Activated CD8-positive, alpha-beta memory T cell treated with anti-CD3 and anti-CD28 coated beads, Interleukin-2, amount 10 ng/mL, durations not matched to agents 7 days and 5 days (primary cell): Measurements from ENCODE around the gene CDC20B. TPM values are rescaled to one million over a fixed set of nuclear protein-coding genes. Genes with fewer than 3 reads are reported as not detected.

Experiments used
- ATAC-seq: fragments of 150-1000 bp; cut with Tn5 transposase; one replicate; pipeline ENCODE4 v1.10.0; 2021; ENCODE audit warnings: moderate library complexity
- CTCF ChIA-PET: fragments of 350-600 bp; sonication (Branson Sonifier 250); formaldehyde crosslinking; loops from one replicate; lab custom pipeline; 2021; ENCODE audit warnings: antibody characterized with exemption; lab: Charles Lee
- DNase-seq: peaks from one replicate; pipeline ENCODE4 v3.0.0-alpha.2; 2020
- H3K27ac Mint-ChIP-seq: one replicate; pipeline ENCODE4 v1.8.0; 2021; ENCODE audit warnings: mild to moderate bottlenecking, mixed read lengths
- H3K27me3 Mint-ChIP-seq: one replicate; pipeline ENCODE4 v1.8.0; 2021; ENCODE audit warnings: mixed read lengths
- H3K36me3 Mint-ChIP-seq: one replicate; pipeline ENCODE4 v1.8.0; 2021; ENCODE audit warnings: mild to moderate bottlenecking, mixed read lengths
- H3K4me1 Mint-ChIP-seq: one replicate; pipeline ENCODE4 v1.8.0; 2021; ENCODE audit warnings: mixed read lengths
- H3K4me3 Mint-ChIP-seq: one replicate; pipeline ENCODE4 v1.8.0; 2021; ENCODE audit warnings: mild to moderate bottlenecking, moderate library complexity, mixed read lengths
- H3K9me3 Mint-ChIP-seq: one replicate; pipeline ENCODE4 v1.8.0; 2022; ENCODE audit warnings: low read depth, mixed read lengths
- microRNA-seq: library from miRNA; unstranded; fragments of <30 nt; microRNA quantifications from one replicate; pipeline ENCODE4 v1.2.0, GENCODE V29; 2022
- total RNA-seq, 2 experiments: library from RNA; stranded (reverse); gene quantifications; one replicate each; pipeline ENCODE4 v1.2.3, GENCODE V29; 2021

CDC20B gene
- total RNA-seq, 2 experiments from 2014 or later = 0.53 to 0.75 TPM

DNA sequence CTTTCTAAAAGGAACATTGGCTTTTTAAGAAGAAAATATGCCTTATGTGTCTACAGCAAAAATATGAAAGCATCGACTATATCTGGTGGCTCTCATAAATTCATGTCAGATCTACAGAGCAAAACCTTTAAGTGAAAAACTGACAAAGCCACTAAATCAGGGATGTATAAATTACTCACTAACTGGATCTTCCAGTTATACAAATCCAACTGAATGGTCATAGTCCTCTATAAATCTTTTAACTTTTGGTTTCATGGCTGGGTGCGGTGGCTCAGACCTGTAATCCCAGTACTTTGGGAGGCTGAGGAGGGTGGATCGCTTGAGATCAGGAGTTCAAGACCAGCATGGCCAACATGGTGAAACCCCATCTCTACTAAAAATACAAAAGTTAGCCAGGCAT is 99.8 kb downstream of the CDC20B start:
- H3K9me3 Mint-ChIP-seq = peaks cover 9% of the 10 kb centered on the region
- H3K27me3 Mint-ChIP-seq = no peaks in the 10 kb centered on the region
- CTCF ChIA-PET = interaction anchor here (0.9 to 3.3 kb wide), 6 partner anchors 10 to 129 kb away, joined by 5 to 15 read pairs (median 8); no protein-coding TSS in a partner anchor
- peak overlapping the region; percentile 38 for H3K4me3 Mint-ChIP-seq
- DNase-seq (no peak), ATAC-seq (peak; percentile 20)
- H3K36me3 Mint-ChIP-seq = peaks cover 34% of the 10 kb centered on the region
- peak overlapping the region; percentile 97 for H3K27ac Mint-ChIP-seq
- peaks cover 52% of the 10 kb centered on the region for H3K4me1 Mint-ChIP-seq

DNA sequence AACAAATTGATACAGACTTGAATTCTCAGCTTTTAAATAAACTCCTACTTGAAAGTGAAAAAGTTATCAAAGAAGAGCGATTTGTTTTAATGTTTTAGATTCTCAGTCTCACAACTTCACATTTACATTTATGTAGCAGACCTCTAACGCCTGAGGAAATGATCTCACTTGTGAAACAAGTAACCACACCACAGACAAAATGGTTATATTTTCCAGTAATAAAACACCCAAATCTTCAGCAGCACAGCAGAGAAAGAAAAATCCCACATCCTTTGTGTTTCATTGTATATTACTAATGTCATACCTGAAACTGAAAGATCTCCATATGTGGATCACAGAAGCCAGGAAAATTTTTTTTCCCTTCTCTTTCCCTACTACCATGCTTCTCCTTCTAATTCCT is 100.3 kb downstream of the CDC20B start:
- Mint-ChIP-seq H3K27me3 (no peaks in the 10 kb centered on the region), H3K4me1 (peaks cover 52% of the 10 kb centered on the region), H3K9me3 (peaks cover 7% of the 10 kb centered on the region), H3K4me3 (peak overlapping the region; percentile 38), H3K27ac (peak overlapping the region; percentile 97), H3K36me3 (peaks cover 30% of the 10 kb centered on the region)
- CTCF ChIA-PET = interaction anchor here (0.9 to 4.2 kb wide), 8 partner anchors 9 to 168 kb away, joined by 3 to 18 read pairs (median 6); no protein-coding TSS in a partner anchor
- no peak for DNase-seq
- ATAC-seq = peak; percentile 89

DNA sequence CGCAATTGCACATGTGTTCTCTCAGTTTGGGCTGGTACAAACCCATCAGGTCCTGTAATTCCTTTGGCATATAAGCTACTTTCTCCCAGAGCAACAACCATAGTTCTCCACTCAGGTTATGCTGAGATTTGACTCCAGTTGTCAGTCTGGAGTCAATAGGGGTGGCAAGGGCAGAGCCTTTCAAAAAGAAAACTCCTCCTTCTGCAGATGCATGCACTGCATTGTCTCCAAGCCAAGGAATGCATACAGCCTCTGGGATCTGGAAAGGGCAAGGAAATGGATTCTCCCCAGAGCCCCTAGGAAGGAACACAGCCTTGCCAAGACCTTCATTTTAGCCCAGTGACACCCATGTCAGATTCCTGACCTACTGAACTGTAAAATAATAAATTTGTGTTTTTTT is 101.6 kb downstream of the CDC20B start:
- Mint-ChIP-seq H3K27ac (peak overlapping the region; percentile 97), H3K4me3 (no peak overlapping the region), H3K27me3 (no peaks in the 10 kb centered on the region), H3K36me3 (peaks cover 37% of the 10 kb centered on the region), H3K4me1 (peaks cover 65% of the 10 kb centered on the region), H3K9me3 (peaks cover 7% of the 10 kb centered on the region)
- ATAC-seq = no peak
- CTCF ChIA-PET = interaction anchor here (1.0 to 4.2 kb wide), 10 partner anchors 8 to 167 kb away, joined by 3 to 18 read pairs (median 4); partner anchors contain the start of gene GZMA
- no peak for DNase-seq

DNA sequence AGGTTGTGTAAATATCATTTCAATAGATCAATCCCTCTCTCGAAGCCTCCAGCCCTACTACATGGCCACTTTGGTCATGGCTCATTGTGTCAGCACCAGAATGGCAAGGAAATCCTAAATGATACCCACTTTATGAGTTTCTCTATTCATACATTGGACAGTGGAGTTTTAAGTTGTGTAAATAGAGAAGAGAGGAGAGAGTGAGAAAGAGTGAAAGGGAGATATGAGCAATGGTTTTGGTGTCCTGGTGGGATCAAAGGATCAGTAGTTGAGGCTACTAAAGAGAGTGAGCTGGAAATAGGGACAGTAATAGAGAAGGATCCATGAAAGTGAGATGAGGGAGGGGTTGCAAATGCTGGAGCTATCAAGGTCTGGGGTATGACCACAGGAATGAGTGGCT is 102.0 kb downstream of the CDC20B start:
- CTCF ChIA-PET = interaction anchor here (1.1 to 4.2 kb wide), 7 partner anchors 23 to 165 kb away, joined by 3 to 18 read pairs (median 4); partner anchors contain the start of gene GZMA
- ATAC-seq (no peak), DNase-seq (no peak)
- Mint-ChIP-seq H3K9me3 (peaks cover 7% of the 10 kb centered on the region), H3K4me3 (no peak overlapping the region), H3K4me1 (peaks cover 69% of the 10 kb centered on the region), H3K27me3 (no peaks in the 10 kb centered on the region), H3K36me3 (peaks cover 42% of the 10 kb centered on the region), H3K27ac (peak overlapping the region; percentile 77)

DNA sequence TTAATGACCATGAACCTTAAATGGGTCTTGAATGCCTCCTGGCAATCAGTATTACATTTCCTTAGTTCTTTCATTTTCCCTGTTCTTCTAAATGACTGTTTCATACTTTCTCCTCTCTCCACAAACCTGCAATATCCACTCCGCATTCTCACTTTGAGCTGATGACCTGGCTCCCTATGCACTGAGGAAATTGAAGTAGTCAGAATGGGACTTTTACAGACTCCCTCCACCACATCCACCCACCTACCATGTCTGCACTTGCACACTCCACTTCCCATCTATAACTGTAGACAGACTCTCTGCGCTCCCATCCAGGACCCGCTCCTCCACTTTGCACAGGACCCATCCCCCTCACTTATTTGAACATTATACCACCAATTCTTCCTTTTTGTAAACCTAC is 106.7 kb downstream of the CDC20B start:
- H3K36me3 Mint-ChIP-seq = peaks cover 45% of the 10 kb centered on the region
- CTCF ChIA-PET = interaction anchor here (1.9 kb wide), 1 partner anchor 80 kb away, joined by 5 read pairs; no protein-coding TSS in a partner anchor
- peak overlapping the region; percentile 29 for H3K27ac Mint-ChIP-seq
- ATAC-seq (no peak), DNase-seq (no peak)
- peaks cover 5% of the 10 kb centered on the region for H3K9me3 Mint-ChIP-seq
- peaks cover 84% of the 10 kb centered on the region for H3K4me1 Mint-ChIP-seq
- H3K27me3 Mint-ChIP-seq = no peaks in the 10 kb centered on the region
- no peak overlapping the region for H3K4me3 Mint-ChIP-seq

DNA sequence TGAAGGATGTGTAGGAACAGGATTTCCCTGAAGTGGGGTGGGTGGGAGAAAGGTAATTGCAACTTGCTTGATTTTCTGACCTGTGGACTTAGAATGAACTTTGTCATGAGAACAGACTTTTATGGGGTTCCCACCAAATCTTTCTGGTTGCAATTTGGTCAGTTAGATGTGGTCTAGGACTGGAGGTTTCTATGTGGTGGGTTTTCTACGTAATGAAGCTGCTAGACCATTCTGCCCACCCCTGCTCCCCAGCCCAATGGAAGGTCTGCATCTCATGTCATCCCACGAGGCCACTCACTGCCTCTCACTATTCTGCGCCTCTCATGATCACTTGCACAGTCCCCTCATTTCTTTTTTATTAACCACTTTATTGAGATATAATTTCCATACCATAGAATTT is 108.5 kb downstream of the CDC20B start:
- H3K27me3 Mint-ChIP-seq = no peaks in the 10 kb centered on the region
- CTCF ChIA-PET = interaction anchor here (1.6 to 3.9 kb wide), 4 partner anchors 10 to 120 kb away, joined by 3 to 15 read pairs (median 9); no protein-coding TSS in a partner anchor
- peaks cover 10% of the 10 kb centered on the region for H3K9me3 Mint-ChIP-seq
- no peak overlapping the region for H3K4me3 Mint-ChIP-seq
- H3K36me3 Mint-ChIP-seq = peaks cover 41% of the 10 kb centered on the region
- no peak for ATAC-seq
- peak overlapping the region; percentile 92 for H3K27ac Mint-ChIP-seq
- peaks cover 81% of the 10 kb centered on the region for H3K4me1 Mint-ChIP-seq
- DNase-seq = peak; percentile 46

DNA sequence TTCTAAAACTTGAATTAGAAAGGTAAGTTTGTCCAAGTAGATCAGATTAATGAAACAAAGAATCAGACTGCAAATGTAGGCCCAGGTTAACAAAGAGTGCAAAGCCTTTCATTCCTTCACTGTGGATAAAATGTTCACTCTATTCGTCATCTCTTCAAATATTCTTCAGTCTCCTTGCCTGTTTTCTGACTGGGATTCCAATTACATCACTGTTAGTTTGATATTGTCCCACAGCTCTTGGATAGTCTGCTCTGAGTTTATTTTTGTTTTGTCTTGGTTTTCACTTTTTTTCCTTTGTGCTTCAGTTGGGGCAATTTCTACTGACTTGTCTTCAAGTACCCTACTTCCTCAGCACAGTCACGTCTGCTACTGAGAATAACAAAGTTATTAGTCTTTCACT is 109.1 kb downstream of the CDC20B start:
- no peak overlapping the region for H3K4me3 Mint-ChIP-seq
- CTCF ChIA-PET = interaction anchor here (0.8 to 3.9 kb wide), 7 partner anchors 8 to 119 kb away, joined by 3 to 15 read pairs (median 5); no protein-coding TSS in a partner anchor
- ATAC-seq (no peak), DNase-seq (no peak)
- peaks cover 42% of the 10 kb centered on the region for H3K36me3 Mint-ChIP-seq
- H3K9me3 Mint-ChIP-seq = peaks cover 10% of the 10 kb centered on the region
- H3K4me1 Mint-ChIP-seq = peaks cover 75% of the 10 kb centered on the region
- no peaks in the 10 kb centered on the region for H3K27me3 Mint-ChIP-seq
- H3K27ac Mint-ChIP-seq = peak overlapping the region; percentile 92

DNA sequence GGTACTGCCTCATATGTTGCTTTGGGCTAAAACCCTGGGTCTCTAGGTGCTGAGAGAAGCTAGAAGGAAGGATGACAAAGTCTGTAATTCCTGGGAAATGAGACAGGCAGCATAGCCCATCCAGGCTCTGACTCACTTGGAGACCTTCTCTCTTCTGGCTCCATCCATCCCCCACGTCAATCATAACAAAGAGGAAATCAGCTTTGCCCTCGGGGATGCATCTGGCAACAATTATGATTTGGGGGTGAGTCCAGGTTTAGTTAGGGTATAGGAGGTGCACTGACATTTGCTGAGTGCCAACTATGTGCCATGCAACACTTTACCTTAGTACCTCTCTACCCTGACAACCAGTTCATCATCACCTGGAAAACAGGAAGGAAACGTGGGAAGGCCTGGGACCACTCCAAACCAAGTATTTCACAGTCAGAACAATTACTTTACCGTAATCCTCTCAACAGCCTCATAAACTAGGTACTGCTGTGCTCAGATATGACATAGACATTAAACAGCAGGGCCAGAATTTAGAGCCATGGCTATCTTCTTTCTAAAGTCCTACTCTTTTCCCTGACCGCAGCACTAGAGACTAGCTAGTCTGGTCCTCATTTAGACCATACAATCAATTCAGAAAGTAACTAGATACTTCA is 109.6 kb downstream of the CDC20B start:
- H3K4me3 Mint-ChIP-seq = no peak overlapping the region
- peaks cover 78% of the 10 kb centered on the region for H3K4me1 Mint-ChIP-seq
- H3K27ac Mint-ChIP-seq = peak overlapping the region; percentile 92
- peaks cover 46% of the 10 kb centered on the region for H3K36me3 Mint-ChIP-seq
- ATAC-seq (no peak), DNase-seq (no peak)
- no peaks in the 10 kb centered on the region for H3K27me3 Mint-ChIP-seq
- peaks cover 12% of the 10 kb centered on the region for H3K9me3 Mint-ChIP-seq
- CTCF ChIA-PET = interaction anchor here (0.8 to 3.9 kb wide), 10 partner anchors 9 to 160 kb away, joined by 3 to 15 read pairs (median 4); no protein-coding TSS in a partner anchor

Small RNA genes lying within 50 kb of the gene (microRNA-seq; reads per million reads assigned to microRNA genes)
- gene MIR449A (60.9 reads per million, percentile 60 among the genes with 10 or more reads in this experiment), gene MIR449B (2.6 reads per million), gene MIR449C (5.1 reads per million, percentile 13 among the genes with 10 or more reads in this experiment)

Other genes with a start within 250 kb of the CDC20B start
- under 1 TPM; 0.21 to 0.38 TPM for gene ESM1, start 187.6 kb downstream of the CDC20B start, total RNA-seq
- gene GZMK, start 148.9 kb downstream of the CDC20B start, total RNA-seq = 10 to 100 TPM in 1 of 2 experiments, 1 to 10 TPM in 1; 5.8 to 16.6 TPM
- gene GZMA, start 70.5 kb downstream of the CDC20B start, total RNA-seq = 1,000 to 10,000 TPM in 1 of 2 experiments, 100 to 1,000 TPM in 1; 927 to 1,065 TPM
- not detected for gene GPX8, start 13.0 kb downstream of the CDC20B start, total RNA-seq
- gene MCIDAS, start 54.1 kb upstream of the CDC20B start, total RNA-seq = under 1 TPM in 1 of 2 experiments, not detected in 1; 0.21 TPM
- under 1 TPM; 0.26 TPM for gene CCNO, start 60.4 kb upstream of the CDC20B start, total RNA-seq
- gene DHX29, start 134.5 kb upstream of the CDC20B start, total RNA-seq = 10 to 100 TPM; 17.1 to 17.3 TPM
- gene MTREX, start 134.8 kb upstream of the CDC20B start, total RNA-seq = 10 to 100 TPM; 71.2 to 78.0 TPM